VCaP (cell line): Measurements from ENCODE around the gene TUBGCP6.

ENCODE experiments used
- H3K27ac ChIP-seq: fragments of 450-650 bp; 2 replicates; pipeline ENCODE4 v1.5.1; 2017
- TF ChIP-seq, protein P1 (sequence below): fragments of 450-650 bp; conservative IDR thresholded peaks from 2 replicates; pipeline ENCODE4 v1.5.1; 2017; ENCODE audit warnings: mild to moderate bottlenecking, moderate library complexity

The TUBGCP6 gene, protein sequence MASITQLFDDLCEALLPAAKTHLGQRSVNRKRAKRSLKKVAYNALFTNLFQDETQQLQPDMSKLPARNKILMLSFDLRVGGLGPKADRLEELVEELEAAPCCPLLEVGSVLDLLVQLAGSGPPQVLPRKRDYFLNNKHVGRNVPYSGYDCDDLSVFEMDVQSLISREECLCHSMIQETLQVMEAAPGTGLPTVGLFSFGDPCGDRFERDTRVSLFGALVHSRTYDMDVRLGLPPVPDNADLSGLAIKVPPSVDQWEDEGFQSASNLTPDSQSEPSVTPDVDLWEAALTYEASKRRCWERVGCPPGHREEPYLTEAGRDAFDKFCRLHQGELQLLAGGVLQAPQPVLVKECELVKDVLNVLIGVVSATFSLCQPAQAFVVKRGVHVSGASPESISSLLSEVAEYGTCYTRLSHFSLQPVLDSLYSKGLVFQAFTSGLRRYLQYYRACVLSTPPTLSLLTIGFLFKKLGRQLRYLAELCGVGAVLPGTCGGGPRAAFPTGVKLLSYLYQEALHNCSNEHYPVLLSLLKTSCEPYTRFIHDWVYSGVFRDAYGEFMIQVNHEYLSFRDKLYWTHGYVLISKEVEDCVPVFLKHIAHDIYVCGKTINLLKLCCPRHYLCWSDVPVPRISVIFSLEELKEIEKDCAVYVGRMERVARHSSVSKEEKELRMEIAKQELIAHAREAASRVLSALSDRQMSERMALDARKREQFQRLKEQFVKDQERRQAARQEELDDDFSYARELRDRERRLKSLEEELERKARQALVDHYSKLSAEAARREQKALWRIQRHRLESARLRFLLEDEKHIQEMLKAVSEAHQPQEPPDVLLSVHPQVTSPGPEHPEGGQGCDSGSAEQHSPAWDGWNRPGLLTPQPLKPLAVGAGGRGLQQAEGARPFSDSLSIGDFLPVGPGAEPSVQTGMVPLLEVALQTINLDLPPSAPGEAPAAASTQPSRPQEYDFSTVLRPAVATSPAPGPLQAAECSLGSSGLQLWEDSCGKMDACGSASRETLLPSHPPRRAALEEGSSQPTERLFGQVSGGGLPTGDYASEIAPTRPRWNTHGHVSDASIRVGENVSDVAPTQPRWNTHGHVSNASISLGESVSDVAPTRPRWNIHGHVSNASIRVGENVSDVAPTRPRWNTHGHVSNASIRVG (N-terminal part only)

DNA sequence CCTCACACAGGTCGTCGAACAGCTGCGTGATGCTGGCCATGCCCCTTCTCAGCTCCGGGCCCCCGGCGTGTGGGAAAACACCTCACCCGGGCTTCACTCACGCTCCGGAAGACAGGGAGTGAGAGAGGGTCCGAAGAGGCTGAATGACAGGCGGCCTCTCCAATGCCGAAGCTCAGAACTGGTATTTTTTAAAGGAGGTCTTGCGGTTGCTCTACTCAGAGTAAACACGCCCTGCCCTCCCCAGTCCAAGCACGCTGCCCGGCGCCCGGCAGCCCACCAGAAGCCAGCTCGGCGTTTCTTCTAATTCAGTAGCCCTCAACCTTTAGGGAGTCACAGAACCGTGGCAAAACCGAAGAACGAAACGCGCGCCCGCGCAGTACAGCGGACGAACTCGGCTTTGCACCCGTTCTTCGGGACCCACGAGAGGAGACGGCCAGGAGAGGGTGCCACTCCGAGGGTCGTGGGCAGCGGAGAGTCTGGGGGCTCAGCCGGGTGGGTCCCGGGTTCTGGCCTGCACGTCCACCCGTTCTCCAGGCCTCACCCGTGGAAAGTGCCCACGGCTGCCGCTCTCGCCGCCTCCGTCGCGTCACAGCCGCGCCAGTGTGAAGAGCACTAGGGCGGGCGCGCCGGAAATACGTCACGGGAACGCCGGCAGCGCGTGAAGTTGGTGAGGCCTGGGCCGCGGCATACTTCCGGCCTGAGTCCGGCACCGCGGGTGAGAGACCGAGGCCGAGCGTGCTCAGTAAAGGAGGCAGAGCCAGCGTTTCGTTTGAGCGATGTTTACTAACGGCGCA is at the start of gene TUBGCP6:
TUBGCP6 (minus strand) TSS at position 604 of the 794 bp plus-strand sequence; CDS start at position 40, 564 bp downstream.
- peak within 1 kb of the TSS; percentile 80 for H3K27ac ChIP-seq
- TF ChIP-seq, protein P1, sequence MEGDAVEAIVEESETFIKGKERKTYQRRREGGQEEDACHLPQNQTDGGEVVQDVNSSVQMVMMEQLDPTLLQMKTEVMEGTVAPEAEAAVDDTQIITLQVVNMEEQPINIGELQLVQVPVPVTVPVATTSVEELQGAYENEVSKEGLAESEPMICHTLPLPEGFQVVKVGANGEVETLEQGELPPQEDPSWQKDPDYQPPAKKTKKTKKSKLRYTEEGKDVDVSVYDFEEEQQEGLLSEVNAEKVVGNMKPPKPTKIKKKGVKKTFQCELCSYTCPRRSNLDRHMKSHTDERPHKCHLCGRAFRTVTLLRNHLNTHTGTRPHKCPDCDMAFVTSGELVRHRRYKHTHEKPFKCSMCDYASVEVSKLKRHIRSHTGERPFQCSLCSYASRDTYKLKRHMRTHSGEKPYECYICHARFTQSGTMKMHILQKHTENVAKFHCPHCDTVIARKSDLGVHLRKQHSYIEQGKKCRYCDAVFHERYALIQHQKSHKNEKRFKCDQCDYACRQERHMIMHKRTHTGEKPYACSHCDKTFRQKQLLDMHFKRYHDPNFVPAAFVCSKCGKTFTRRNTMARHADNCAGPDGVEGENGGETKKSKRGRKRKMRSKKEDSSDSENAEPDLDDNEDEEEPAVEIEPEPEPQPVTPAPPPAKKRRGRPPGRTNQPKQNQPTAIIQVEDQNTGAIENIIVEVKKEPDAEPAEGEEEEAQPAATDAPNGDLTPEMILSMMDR, result no peak

DNA sequence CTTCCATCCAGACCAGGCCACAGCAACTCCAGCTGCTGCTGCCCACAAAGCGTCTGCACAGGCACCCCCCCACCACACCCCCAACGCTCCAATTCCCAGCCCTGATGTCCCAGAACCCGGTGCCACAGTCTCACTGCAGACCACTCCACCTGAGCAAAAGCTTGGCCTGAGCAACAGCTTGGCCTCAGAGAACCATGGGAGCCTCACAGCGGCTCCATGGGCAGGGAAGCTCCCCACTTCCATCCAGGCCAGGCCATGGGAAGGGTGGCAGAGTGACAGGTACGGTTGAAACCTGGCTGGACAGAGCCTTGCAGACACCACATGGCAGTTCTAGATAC is 49.5 kb upstream of the TUBGCP6 start:
- TF ChIP-seq, protein P1, result no peak
- H3K27ac ChIP-seq, result no peak overlapping the region; the same call in 1 of the 2 replicates

DNA sequence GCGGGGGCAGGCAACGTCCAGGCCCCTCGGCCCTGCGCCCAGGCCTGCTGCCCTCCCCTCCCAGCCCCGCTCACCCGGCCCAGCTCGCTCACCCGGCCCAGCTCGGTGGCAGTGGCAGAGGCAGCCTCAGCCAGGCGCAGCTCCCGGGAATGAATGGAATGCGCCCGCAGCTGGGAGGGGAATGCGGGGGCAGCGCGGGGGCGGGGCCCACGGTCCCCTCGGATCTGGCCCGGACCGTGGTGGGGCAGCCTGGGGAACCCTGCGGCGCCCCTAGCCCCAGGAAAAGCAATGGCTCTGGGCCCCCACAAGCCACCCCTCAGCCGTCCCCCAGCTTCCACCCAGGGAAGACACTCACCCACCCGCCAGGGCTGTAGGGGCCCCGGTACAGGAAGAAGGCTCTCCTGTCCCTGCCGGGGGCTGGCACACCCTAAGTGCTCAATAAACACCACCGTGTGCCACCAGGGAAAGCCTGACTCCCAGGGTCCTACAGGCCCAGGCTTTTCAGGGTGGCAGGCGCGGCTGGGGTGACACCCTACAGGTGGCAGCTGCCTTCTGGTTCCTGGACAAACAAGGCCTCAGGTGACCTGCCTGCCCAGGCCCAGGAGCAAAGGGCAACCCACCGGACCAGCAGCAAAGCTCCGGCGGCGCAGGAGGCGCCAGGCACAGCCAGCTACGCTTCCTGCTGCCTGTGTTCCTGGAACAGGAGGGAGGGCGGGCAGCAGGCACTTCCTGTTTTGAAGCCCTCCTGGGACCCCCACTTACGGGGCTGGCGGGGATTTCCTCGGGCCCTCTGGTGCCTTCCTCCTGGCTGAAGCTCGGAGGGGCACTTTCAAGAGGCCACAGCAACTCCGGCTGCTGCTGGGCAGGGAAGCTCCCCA is 48.9 kb upstream of the TUBGCP6 start:
- peak overlapping the region; percentile 15; the same call in 1 of the 2 replicates for H3K27ac ChIP-seq
- TF ChIP-seq, protein P1, result no peak

DNA sequence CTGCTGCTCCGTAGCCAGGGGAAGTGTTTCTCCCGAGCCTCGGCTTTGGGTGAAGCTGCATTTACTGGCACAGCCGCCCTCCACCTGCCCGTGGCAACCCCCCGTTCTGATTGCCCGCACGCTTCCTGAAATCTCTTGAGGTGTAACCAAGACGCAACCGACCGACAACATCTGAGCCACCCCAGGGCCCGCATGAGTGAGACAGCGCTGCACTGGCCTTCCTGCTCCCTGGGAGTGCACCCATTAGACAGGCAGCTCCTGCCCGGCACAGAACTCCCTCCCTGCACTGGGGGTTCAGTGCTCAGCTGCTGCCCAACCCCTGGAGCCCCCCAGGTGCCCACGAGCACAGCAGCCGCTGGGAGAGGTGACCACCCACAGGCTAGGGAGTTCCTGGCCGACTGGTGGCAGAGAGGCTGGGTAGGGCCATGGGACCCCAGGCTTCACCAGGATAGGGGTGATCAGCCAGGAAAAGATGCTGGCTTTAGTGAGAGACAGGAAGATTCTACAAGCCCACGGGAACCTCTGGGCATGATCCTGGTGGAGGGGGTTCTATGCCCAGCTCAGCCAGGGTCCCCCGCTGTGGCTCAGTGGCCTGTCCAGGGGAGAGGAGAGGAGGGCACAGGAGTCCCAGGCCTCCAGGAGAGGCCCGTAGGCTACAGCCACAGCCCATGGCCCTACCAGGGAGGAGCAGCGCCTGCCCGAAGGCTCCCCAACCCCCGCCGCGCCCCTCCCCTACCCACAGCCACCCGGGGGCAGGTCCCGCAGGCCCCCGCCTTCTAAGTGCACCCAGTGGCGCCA is 48.0 kb upstream of the TUBGCP6 start:
- H3K27ac ChIP-seq, result no peak overlapping the region; the same call in 1 of the 2 replicates
- TF ChIP-seq, protein P1, result no peak

DNA sequence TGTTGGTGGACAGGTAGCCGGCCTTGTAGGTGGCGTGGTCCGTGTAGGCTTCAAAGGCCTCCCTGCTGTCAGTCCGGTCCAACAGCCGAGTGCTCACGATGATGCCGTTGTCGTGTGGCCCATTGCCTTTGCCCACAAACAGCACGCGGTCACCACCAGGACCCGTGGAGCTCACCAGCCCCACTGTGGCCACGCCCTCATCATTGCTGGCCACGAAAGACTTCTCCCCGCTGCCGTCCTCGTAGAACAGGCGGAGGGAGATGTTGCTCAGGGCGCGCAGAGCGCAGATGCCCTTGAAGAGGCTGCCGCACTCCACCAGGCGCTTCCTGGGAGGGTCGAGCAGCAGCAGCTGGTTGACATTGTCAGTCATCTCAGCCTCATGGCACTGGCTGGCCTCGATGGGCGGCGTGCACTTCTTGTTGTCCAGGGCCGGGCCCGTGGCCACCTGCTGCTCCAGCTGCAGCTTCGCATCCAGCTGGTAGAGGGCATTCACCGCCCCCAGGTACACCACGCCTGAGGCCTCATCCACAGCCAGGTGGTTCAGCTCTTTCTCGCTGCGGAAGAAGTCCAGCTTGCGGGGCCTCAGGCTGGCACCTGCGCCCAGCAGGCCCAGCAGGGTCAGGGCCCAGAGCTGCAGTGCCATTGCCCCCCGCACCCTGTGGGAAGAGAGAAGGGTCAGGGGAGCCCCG is 45.3 kb upstream of the TUBGCP6 start:
- H3K27ac ChIP-seq, result no peak overlapping the region
- TF ChIP-seq, protein P1, result no peak
